ENCODE data around the gene OR51D1. TPM values are rescaled to one million over a fixed set of nuclear protein-coding genes. Genes with fewer than 3 reads are reported as not detected.

OR51D1 gene
- total and polyA plus RNA-seq, 4 donors, result not detected

- TF ChIP-seq NR2F2 (IDR thresholded peaks at IDR 0.05) (no peak), RAD21 (IDR thresholded peaks at IDR 0.05) (no peak), FOXA2 (IDR thresholded peaks at IDR 0.05) (no peak), ATF3 (IDR thresholded peaks at IDR 0.05) (no peak)
- 90% methylated on average over 2 of the region's 2 CpGs for WGBS
Measured at GRCh38 chr11:4611986-4612385, 25.3 kb upstream of the OR51D1 start.

DNA sequence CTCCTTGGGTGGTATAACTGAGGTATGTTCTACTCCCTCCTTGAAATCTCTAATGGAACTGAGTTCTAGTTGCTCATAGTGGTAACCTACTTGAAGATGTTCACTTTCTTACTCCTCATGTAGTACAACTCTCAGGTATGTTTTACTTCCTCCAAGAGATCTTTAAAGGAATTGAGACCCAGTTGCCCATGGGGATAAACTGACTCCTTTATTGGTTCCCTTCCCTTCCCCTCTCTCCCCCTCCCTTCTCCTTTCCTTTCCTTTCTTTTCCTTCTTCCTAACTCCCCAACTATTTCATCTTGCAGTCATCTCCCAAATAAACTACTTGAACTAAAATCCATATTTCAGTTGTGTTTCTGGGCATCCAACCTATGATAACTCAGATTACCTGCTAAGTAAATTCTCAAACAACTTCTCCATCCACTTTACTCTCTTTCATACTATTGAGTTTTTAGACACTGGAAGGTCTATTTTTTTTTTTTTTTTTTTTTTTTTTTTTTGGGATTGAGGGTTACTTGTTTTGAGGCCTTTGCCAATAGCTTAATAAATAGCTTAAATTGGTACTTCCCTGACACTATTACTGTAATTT, 21.3 kb upstream of the OR51D1 start:
- H3K9ac ChIP-seq (ENCODE audit: low read depth in 1 of 2, low read length in 2 of 2), result no peak overlapping the region
- H3K4me1 ChIP-seq (ENCODE audit: control insufficient read depth in 4 of 4, insufficient read depth in 4 of 4, low read length in 3 of 4), result no peaks in the 10 kb centered on the region
- no peak overlapping the region for H3K27ac ChIP-seq (ENCODE audit: low read depth in 1 of 2, low read length in 2 of 2)
- DNase-seq (ENCODE audit: low spot score), result no peak
- H3K36me3 ChIP-seq (ENCODE audit: control insufficient read depth in 4 of 4, insufficient read depth in 3 of 4, low read depth in 1 of 4, low read length in 3 of 4), result no peaks in the 10 kb centered on the region
- H3K9me3 ChIP-seq (ENCODE audit: control insufficient read depth in 4 of 4, low read length in 3 of 4), result no peaks in the 10 kb centered on the region
- peaks cover 0 to 2% (median 0%) of the 10 kb centered on the region in 4 donors for H3K27me3 ChIP-seq (ENCODE audit: control insufficient read depth in 4 of 4, insufficient read depth in 4 of 4, low read length in 3 of 4)
- no peak for TF ChIP-seq NR2F2 (IDR thresholded peaks at IDR 0.05)
- TF ChIP-seq FOXA2 (IDR thresholded peaks at IDR 0.05), result no peak
- TF ChIP-seq SP1 (IDR thresholded peaks at IDR 0.05), result no peak
- no peak for TF ChIP-seq RXRA (IDR thresholded peaks at IDR 0.05)
- TF ChIP-seq RAD21 (IDR thresholded peaks at IDR 0.05), result no peak
- TF ChIP-seq, protein P1, sequence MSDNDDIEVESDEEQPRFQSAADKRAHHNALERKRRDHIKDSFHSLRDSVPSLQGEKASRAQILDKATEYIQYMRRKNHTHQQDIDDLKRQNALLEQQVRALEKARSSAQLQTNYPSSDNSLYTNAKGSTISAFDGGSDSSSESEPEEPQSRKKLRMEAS (IDR thresholded peaks at IDR 0.05), result no peak
- no peak for TF ChIP-seq JUND (IDR thresholded peaks at IDR 0.05)
- TF ChIP-seq, protein P2, sequence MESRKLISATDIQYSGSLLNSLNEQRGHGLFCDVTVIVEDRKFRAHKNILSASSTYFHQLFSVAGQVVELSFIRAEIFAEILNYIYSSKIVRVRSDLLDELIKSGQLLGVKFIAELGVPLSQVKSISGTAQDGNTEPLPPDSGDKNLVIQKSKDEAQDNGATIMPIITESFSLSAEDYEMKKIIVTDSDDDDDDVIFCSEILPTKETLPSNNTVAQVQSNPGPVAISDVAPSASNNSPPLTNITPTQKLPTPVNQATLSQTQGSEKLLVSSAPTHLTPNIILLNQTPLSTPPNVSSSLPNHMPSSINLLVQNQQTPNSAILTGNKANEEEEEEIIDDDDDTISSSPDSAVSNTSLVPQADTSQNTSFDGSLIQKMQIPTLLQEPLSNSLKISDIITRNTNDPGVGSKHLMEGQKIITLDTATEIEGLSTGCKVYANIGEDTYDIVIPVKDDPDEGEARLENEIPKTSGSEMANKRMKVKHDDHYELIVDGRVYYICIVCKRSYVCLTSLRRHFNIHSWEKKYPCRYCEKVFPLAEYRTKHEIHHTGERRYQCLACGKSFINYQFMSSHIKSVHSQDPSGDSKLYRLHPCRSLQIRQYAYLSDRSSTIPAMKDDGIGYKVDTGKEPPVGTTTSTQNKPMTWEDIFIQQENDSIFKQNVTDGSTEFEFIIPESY (IDR thresholded peaks at IDR 0.05), result no peak
- no peak for TF ChIP-seq HNF4G (IDR thresholded peaks at IDR 0.05)
- TF ChIP-seq EGR1 (IDR thresholded peaks at IDR 0.05; ENCODE audit: low read depth in 2 of 2), result no peak
- TF ChIP-seq FOXA1 (IDR thresholded peaks at IDR 0.05), result no peak
- no peak for TF ChIP-seq GABPA (IDR thresholded peaks at IDR 0.05 in 1 of 2, conservative IDR thresholded peaks at IDR 0.05 in 1 of 2)
- TF ChIP-seq TAF1 (conservative IDR thresholded peaks at IDR 0.05), result no peak
- H3K4me3 ChIP-seq (ENCODE audit: low read depth in 1 of 3, low read length in 3 of 3), result no peak overlapping the region

More at GRCh38 chr11:4611986-4612385, 25.3 kb upstream of the OR51D1 start:
- Histone ChIP-seq H3K4me1 (ENCODE audit: control insufficient read depth in 4 of 4, insufficient read depth in 4 of 4, low read length in 3 of 4) (peaks cover 0 to 9% (median 3%) of the 10 kb centered on the region in 4 donors), H3K27me3 (ENCODE audit: control insufficient read depth in 4 of 4, insufficient read depth in 4 of 4, low read length in 3 of 4) (no peaks in the 10 kb centered on the region), H3K9me3 (ENCODE audit: control insufficient read depth in 4 of 4, low read length in 3 of 4) (no peaks in the 10 kb centered on the region), H3K9ac (ENCODE audit: low read depth in 1 of 2, low read length in 2 of 2) (no peak overlapping the region), H3K36me3 (ENCODE audit: control insufficient read depth in 4 of 4, insufficient read depth in 3 of 4, low read depth in 1 of 4, low read length in 3 of 4) (no peaks in the 10 kb centered on the region), H3K4me3 (ENCODE audit: low read depth in 1 of 3, low read length in 3 of 3) (no peak overlapping the region), H3K27ac (ENCODE audit: low read depth in 1 of 2, low read length in 2 of 2) (no peak overlapping the region)
- DNase-seq (ENCODE audit: low spot score), result no peak

DNA sequence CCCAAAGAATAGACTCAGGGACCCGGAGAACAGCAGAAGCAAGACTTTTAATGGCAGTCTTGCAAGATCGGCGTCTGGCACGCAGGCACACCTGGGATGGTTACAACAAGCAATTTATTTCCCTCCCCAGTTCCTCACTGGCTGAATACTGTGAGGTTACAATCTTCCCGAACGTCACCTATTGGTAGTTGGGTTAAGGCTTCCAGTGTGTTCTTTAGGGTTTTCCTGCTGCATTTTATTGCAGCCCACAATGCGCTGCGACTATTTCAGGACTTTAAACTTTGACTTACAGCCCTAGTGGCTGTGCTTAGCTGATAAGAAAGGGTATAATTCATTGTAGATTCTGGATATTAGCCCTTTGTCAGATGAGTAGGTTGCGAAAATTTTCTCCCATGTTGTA, 17.8 kb upstream of the OR51D1 start:
- H3K9me3 ChIP-seq (ENCODE audit: control insufficient read depth in 4 of 4, low read length in 3 of 4), result peaks cover 0 to 6% (median 2%) of the 10 kb centered on the region in 4 donors
- no peak overlapping the region for H3K9ac ChIP-seq (ENCODE audit: low read depth in 1 of 2, low read length in 2 of 2)
- no peaks in the 10 kb centered on the region for H3K36me3 ChIP-seq (ENCODE audit: control insufficient read depth in 4 of 4, insufficient read depth in 3 of 4, low read depth in 1 of 4, low read length in 3 of 4)
- peaks cover 0 to 5% (median under 1%) of the 10 kb centered on the region in 4 donors for H3K27me3 ChIP-seq (ENCODE audit: control insufficient read depth in 4 of 4, insufficient read depth in 4 of 4, low read length in 3 of 4)
- no peak overlapping the region for H3K4me3 ChIP-seq (ENCODE audit: low read depth in 1 of 3, low read length in 3 of 3)
- TF ChIP-seq TAF1 (conservative IDR thresholded peaks at IDR 0.05), result no peak
- WGBS, result 68% methylated on average over 9 of the region's 9 CpGs
- no peak for DNase-seq (ENCODE audit: low spot score)
- H3K27ac ChIP-seq (ENCODE audit: low read depth in 1 of 2, low read length in 2 of 2), result no peak overlapping the region
- no peaks in the 10 kb centered on the region for H3K4me1 ChIP-seq (ENCODE audit: control insufficient read depth in 4 of 4, insufficient read depth in 4 of 4, low read length in 3 of 4)
